HUES64 (cell line): Measurements from ENCODE around the gene PIM3. TPM values are rescaled to one million over a fixed set of nuclear protein-coding genes. Genes with fewer than 3 reads are reported as not detected.

ENCODE experiments used
- H3K27ac ChIP-seq: 2 replicates; pipeline ENCODE4 v1.7.0; 2013; ENCODE audit warnings: low read depth, low read length, inconsistent platforms
- H3K27me3 ChIP-seq: 2 replicates; pipeline ENCODE4 v1.6.1; 2013; ENCODE audit warnings: mild to moderate bottlenecking, low read length; ENCODE audit not compliant: insufficient read depth
- H3K36me3 ChIP-seq: 2 replicates; pipeline ENCODE4 v1.6.1; 2013; ENCODE audit warnings: mild to moderate bottlenecking, low read length; ENCODE audit not compliant: insufficient read depth
- H3K4me1 ChIP-seq: 2 replicates; pipeline ENCODE4 v1.6.1; 2013; ENCODE audit warnings: mild to moderate bottlenecking, low read length, moderate library complexity; ENCODE audit not compliant: insufficient read depth
- H3K4me3 ChIP-seq: 2 replicates; pipeline ENCODE4 v1.5.1; 2013; ENCODE audit warnings: mild to moderate bottlenecking, low read length, moderate library complexity
- H3K9ac ChIP-seq: 2 replicates; pipeline ENCODE4 v1.6.1; 2013; ENCODE audit warnings: mild to moderate bottlenecking, low read depth, low read length
- H3K9me3 ChIP-seq: 2 replicates; pipeline ENCODE4 v1.6.1; 2013; ENCODE audit warnings: low read depth, low read length; ENCODE audit not compliant: insufficient read depth
- WGBS: fragments of 150-250, 120-280 bp; methylation state at CpG from one replicate; pipeline ENCODE4 v1.1.7; 2013; ENCODE audit warnings: missing lambda C conversion rate; 5-methylcytosine and 5-hydroxymethylcytosine counted together
- polyA plus RNA-seq, 2 experiments: library from polyadenylated mRNA; stranded (reverse); fragments of 50-300 nt; gene quantifications; one replicate each; pipeline ENCODE4 v1.2.3, GENCODE V29; 2013

The PIM3 gene
- polyA plus RNA-seq (2013, experiment 1 of 2): 12.5 TPM
- polyA plus RNA-seq (2013, experiment 2 of 2): 14.9 TPM

- Histone ChIP-seq H3K4me3 (peak within 1 kb of the TSS; percentile 88), H3K4me1 (peaks cover 6% of the 10 kb centered on the region; the same call in 1 of the 2 replicates), H3K9ac (peak within 1 kb of the TSS; percentile 88), H3K27me3 (peaks cover 7% of the 10 kb centered on the region; the same call in 1 of the 2 replicates), H3K36me3 (peaks cover 21% of the 10 kb centered on the region), H3K27ac (peak within 1 kb of the TSS; percentile 86; the same call in 1 of the 2 replicates), H3K9me3 (no peaks in the 10 kb centered on the region)
- under 1% methylated on average over 137 of the region's 137 CpGs for WGBS
Measured at GRCh38 chr22:49960159-49961004, at the start of gene PIM3. PIM3 (plus strand) TSS chr22:49960772; CDS start chr22:49960948, 176 bp downstream.

- H3K4me3 ChIP-seq: no peak overlapping the region
- H3K36me3 ChIP-seq: peaks cover 27% of the 10 kb centered on the region
- H3K4me1 ChIP-seq: no peaks in the 10 kb centered on the region
- no peak overlapping the region for H3K27ac ChIP-seq
- H3K27me3 ChIP-seq: no peaks in the 10 kb centered on the region
- no peak overlapping the region for H3K9ac ChIP-seq
- no peaks in the 10 kb centered on the region for H3K9me3 ChIP-seq
- WGBS: 96% methylated on average over 30 of the region's 30 CpGs
Measured at GRCh38 chr22:49911881-49912625, 48.5 kb upstream of the PIM3 start.

GRCh38 chr22:49913026-49913425 lies 47.5 kb upstream of the PIM3 start:
- Histone ChIP-seq H3K4me1 (no peaks in the 10 kb centered on the region), H3K36me3 (peaks cover 20% of the 10 kb centered on the region), H3K9me3 (no peaks in the 10 kb centered on the region), H3K27ac (no peak overlapping the region), H3K9ac (no peak overlapping the region), H3K4me3 (no peak overlapping the region), H3K27me3 (no peaks in the 10 kb centered on the region)
- 93% methylated on average over 14 of the region's 14 CpGs for WGBS

- Histone ChIP-seq H3K9me3 (no peaks in the 10 kb centered on the region), H3K4me3 (no peak overlapping the region), H3K27me3 (no peaks in the 10 kb centered on the region), H3K4me1 (no peaks in the 10 kb centered on the region), H3K27ac (no peak overlapping the region), H3K36me3 (peaks cover 20% of the 10 kb centered on the region), H3K9ac (no peak overlapping the region)
- WGBS: 98% methylated on average over 14 of the region's 14 CpGs
Measured at GRCh38 chr22:49913446-49913845, 47.1 kb upstream of the PIM3 start.

- no peaks in the 10 kb centered on the region for H3K27me3 ChIP-seq
- H3K27ac ChIP-seq: no peak overlapping the region
- H3K4me3 ChIP-seq: no peak overlapping the region
- H3K9me3 ChIP-seq: no peaks in the 10 kb centered on the region
- 91% methylated on average over 12 of the region's 12 CpGs for WGBS
- H3K36me3 ChIP-seq: peaks cover 17% of the 10 kb centered on the region
- no peaks in the 10 kb centered on the region for H3K4me1 ChIP-seq
- no peak overlapping the region for H3K9ac ChIP-seq
Measured at GRCh38 chr22:49914256-49914655, 46.3 kb upstream of the PIM3 start.

GRCh38 chr22:49915610-49916009 lies 45.0 kb upstream of the PIM3 start:
- no peak overlapping the region for H3K27ac ChIP-seq
- WGBS: 81% methylated on average over 12 of the region's 12 CpGs
- H3K27me3 ChIP-seq: no peaks in the 10 kb centered on the region
- no peaks in the 10 kb centered on the region for H3K9me3 ChIP-seq
- H3K4me3 ChIP-seq: no peak overlapping the region
- no peaks in the 10 kb centered on the region for H3K4me1 ChIP-seq
- no peak overlapping the region for H3K9ac ChIP-seq
- H3K36me3 ChIP-seq: peaks cover 23% of the 10 kb centered on the region

- no peak overlapping the region for H3K27ac ChIP-seq
- WGBS: 93% methylated on average over 11 of the region's 11 CpGs
- no peaks in the 10 kb centered on the region for H3K9me3 ChIP-seq
- peak overlapping the region; percentile 89; the same call in 1 of the 2 replicates for H3K4me3 ChIP-seq
- no peak overlapping the region for H3K9ac ChIP-seq
- peaks cover 30% of the 10 kb centered on the region for H3K36me3 ChIP-seq
- H3K4me1 ChIP-seq: no peaks in the 10 kb centered on the region
- no peaks in the 10 kb centered on the region for H3K27me3 ChIP-seq
Measured at GRCh38 chr22:49916831-49917230, 43.7 kb upstream of the PIM3 start.

GRCh38 chr22:49917974-49918910 lies 42.3 kb upstream of the PIM3 start, which contains the start of the genes ALG12 and CRELD2:
ALG12 (minus strand) TSS chr22:49918438; CDS start chr22:49913765, 4,673 bp downstream.
CRELD2 (plus strand) TSS chr22:49918634; CDS start chr22:49918770, 136 bp downstream.
- H3K36me3 ChIP-seq: peaks cover 19% of the 10 kb centered on the region
- H3K27me3 ChIP-seq: no peaks in the 10 kb centered on the region
- H3K4me1 ChIP-seq: no peaks in the 10 kb centered on the region
- WGBS: under 1% methylated on average over 103 of the region's 103 CpGs
- H3K27ac ChIP-seq: peak within 1 kb of the TSS; percentile 97
- peak within 1 kb of the TSS; percentile 89 for H3K4me3 ChIP-seq
- no peaks in the 10 kb centered on the region for H3K9me3 ChIP-seq
- peak within 1 kb of the TSS; percentile 93 for H3K9ac ChIP-seq

GRCh38 chr22:49918911-49919881 lies 41.4 kb upstream of the PIM3 start:
- Histone ChIP-seq H3K4me1 (no peaks in the 10 kb centered on the region), H3K9ac (peak overlapping the region; percentile 71), H3K27me3 (no peaks in the 10 kb centered on the region), H3K27ac (no peak overlapping the region), H3K36me3 (peaks cover 13% of the 10 kb centered on the region; the same call in 1 of the 2 replicates), H3K4me3 (peak overlapping the region; percentile 89), H3K9me3 (no peaks in the 10 kb centered on the region)
- WGBS: 40% methylated on average over 47 of the region's 47 CpGs
